HFF-Myc (cell line): ENCODE data around the gene NAXE.

Experiments
- DNase-seq: peaks from one replicate; pipeline ENCODE4 v3.0.0-alpha.2; 2011; ENCODE audit warnings: low read depth; ENCODE audit errors: extremely low read depth
- H3K4me3 ChIP-seq: replicated peaks from 2 replicates; pipeline ENCODE4 v1.5.1; 2011; ENCODE audit warnings: low read depth, mild to moderate bottlenecking, control low read depth, low read length
- CTCF ChIP-seq: IDR thresholded peaks from 2 replicates; pipeline ENCODE4 v1.5.1; 2012; ENCODE audit warnings: mild to moderate bottlenecking, low read depth, low read length, control low read depth; ENCODE audit errors: missing control alignments

The NAXE gene

GRCh38 chr1:156574039-156574633 is 17.4 kb upstream of the NAXE start:
- no peak for DNase-seq
- H3K4me3 ChIP-seq = no peak overlapping the region
- TF ChIP-seq CTCF = no peak

- no peak overlapping the region for H3K4me3 ChIP-seq
- no peak for DNase-seq
- no peak for TF ChIP-seq CTCF
Measured at GRCh38 chr1:156577550-156577949, 14.0 kb upstream of the NAXE start.

- no peak overlapping the region for H3K4me3 ChIP-seq
- no peak for DNase-seq
- no peak for TF ChIP-seq CTCF
Measured at GRCh38 chr1:156578055-156578454, 13.5 kb upstream of the NAXE start.

- no peak within 1 kb of the TSS for H3K4me3 ChIP-seq
- no peak for DNase-seq
- no peak for TF ChIP-seq CTCF
Measured at GRCh38 chr1:156579472-156579871, 12.1 kb upstream of the NAXE start, which contains the start of gene TTC24. TSS of gene TTC24 (plus strand) at chr1:156579723. CDS start at chr1:156581365, 1,642 bp downstream.

GRCh38 chr1:156581661-156582387 is 9.8 kb upstream of the NAXE start:
- DNase-seq = no peak
- no peak overlapping the region for H3K4me3 ChIP-seq
- TF ChIP-seq CTCF = no peak

- no peak for TF ChIP-seq CTCF
- no peak overlapping the region for H3K4me3 ChIP-seq
- DNase-seq = no peak
Measured at GRCh38 chr1:156582388-156583017, 9.1 kb upstream of the NAXE start.
